Measurements from ENCODE around the gene LENG8. TPM values are rescaled to one million over a fixed set of nuclear protein-coding genes. Genes with fewer than 3 reads are reported as not detected.

Gene LENG8
- total and polyA plus RNA-seq, 2 of the 13 experiments (the other 11 are each of a cell fraction or from before 2014, with no cell fraction given): 14.3 to 41.9 TPM

DNA sequence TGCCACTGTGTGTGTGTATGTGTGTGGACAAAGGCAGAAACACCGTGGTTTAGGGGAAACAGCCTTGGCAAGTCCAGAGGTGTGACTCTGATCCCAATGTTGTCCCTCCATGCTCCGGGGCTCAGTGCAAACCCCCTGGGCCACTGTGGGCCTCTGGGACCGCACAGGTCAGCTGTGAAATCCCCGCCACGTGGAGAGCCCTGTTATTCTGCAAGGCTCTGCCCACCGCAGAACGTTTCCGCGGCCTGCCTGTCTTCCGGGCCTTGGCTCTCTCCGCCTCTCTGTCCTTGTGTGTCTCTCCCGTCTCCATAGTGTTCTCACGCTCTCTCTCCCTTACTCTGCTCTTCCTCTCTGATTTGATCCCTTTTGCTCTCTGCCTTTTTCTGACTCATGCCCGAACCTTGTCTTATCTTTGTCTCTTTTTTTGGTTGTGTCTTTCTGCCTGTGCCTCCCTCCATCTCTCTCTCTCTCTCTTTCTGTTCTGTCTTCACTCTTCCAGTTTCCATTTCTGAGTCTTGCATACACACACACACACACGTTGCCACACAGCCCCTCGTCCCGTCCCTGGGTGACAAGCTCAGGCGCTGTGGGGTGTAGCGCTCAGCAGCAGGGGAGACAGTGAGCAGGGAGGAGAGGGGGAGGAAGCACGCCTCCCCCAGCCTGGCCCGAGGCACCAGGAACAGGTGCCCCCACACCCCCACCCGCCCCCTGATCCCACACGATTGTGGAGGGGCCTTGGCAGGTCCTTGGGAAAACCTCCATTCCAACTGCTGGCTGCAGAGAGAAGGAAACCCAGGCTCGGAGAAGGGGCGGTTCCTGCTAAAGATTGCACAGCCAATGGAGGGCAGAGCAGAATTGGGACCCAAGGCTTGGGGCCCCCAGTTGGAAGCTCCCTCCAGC lies 30.7 kb upstream of the LENG8 start (continued):
- TF ChIP-seq, protein P1, sequence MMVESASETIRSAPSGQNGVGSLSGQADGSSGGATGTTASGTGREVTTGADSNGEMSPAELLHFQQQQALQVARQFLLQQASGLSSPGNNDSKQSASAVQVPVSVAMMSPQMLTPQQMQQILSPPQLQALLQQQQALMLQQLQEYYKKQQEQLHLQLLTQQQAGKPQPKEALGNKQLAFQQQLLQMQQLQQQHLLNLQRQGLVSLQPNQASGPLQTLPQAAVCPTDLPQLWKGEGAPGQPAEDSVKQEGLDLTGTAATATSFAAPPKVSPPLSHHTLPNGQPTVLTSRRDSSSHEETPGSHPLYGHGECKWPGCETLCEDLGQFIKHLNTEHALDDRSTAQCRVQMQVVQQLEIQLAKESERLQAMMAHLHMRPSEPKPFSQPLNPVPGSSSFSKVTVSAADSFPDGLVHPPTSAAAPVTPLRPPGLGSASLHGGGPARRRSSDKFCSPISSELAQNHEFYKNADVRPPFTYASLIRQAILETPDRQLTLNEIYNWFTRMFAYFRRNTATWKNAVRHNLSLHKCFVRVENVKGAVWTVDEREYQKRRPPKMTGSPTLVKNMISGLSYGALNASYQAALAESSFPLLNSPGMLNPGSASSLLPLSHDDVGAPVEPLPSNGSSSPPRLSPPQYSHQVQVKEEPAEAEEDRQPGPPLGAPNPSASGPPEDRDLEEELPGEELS (CRISPR knock-in tag; IDR thresholded peaks at IDR 0.05): peak; percentile 22; the same call in 1 of the 2 replicates
- TF ChIP-seq, protein P2, sequence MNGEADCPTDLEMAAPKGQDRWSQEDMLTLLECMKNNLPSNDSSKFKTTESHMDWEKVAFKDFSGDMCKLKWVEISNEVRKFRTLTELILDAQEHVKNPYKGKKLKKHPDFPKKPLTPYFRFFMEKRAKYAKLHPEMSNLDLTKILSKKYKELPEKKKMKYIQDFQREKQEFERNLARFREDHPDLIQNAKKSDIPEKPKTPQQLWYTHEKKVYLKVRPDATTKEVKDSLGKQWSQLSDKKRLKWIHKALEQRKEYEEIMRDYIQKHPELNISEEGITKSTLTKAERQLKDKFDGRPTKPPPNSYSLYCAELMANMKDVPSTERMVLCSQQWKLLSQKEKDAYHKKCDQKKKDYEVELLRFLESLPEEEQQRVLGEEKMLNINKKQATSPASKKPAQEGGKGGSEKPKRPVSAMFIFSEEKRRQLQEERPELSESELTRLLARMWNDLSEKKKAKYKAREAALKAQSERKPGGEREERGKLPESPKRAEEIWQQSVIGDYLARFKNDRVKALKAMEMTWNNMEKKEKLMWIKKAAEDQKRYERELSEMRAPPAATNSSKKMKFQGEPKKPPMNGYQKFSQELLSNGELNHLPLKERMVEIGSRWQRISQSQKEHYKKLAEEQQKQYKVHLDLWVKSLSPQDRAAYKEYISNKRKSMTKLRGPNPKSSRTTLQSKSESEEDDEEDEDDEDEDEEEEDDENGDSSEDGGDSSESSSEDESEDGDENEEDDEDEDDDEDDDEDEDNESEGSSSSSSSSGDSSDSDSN (CRISPR knock-in tag; IDR thresholded peaks at IDR 0.05): 0 out of 2 replicates have a peak, but pooled peaks have one; percentile 20
- TF ChIP-seq TEAD3 (CRISPR knock-in tag; optimal IDR thresholded peaks at IDR 0.05; ENCODE audit: borderline replicate concordance): peak; percentile 21
- peak; percentile 60 for TF ChIP-seq JUNB (CRISPR knock-in tag; IDR thresholded peaks at IDR 0.05; ENCODE audit: borderline replicate concordance)
- TF ChIP-seq SALL1 (CRISPR knock-in tag; IDR thresholded peaks at IDR 0.05): peak; percentile 35; the same call in 1 of the 2 replicates
- peak; percentile 59; the same call in 1 of the 2 replicates for TF ChIP-seq ZFY (CRISPR knock-in tag; IDR thresholded peaks at IDR 0.05)
- TF ChIP-seq, protein P3, sequence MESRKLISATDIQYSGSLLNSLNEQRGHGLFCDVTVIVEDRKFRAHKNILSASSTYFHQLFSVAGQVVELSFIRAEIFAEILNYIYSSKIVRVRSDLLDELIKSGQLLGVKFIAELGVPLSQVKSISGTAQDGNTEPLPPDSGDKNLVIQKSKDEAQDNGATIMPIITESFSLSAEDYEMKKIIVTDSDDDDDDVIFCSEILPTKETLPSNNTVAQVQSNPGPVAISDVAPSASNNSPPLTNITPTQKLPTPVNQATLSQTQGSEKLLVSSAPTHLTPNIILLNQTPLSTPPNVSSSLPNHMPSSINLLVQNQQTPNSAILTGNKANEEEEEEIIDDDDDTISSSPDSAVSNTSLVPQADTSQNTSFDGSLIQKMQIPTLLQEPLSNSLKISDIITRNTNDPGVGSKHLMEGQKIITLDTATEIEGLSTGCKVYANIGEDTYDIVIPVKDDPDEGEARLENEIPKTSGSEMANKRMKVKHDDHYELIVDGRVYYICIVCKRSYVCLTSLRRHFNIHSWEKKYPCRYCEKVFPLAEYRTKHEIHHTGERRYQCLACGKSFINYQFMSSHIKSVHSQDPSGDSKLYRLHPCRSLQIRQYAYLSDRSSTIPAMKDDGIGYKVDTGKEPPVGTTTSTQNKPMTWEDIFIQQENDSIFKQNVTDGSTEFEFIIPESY (CRISPR knock-in tag; IDR thresholded peaks at IDR 0.05): peak; percentile 86; the same call in 1 of the 2 replicates
- TF ChIP-seq XRCC5 (optimal IDR thresholded peaks at IDR 0.05; ENCODE audit: low read length): peak; percentile 30
- 0 out of 2 replicates have a peak, but pooled peaks have one; percentile 15 for TF ChIP-seq ZMYM3 (CRISPR knock-in tag; IDR thresholded peaks at IDR 0.05)
- TF ChIP-seq, protein P4, sequence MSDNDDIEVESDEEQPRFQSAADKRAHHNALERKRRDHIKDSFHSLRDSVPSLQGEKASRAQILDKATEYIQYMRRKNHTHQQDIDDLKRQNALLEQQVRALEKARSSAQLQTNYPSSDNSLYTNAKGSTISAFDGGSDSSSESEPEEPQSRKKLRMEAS (IDR thresholded peaks at IDR 0.05): peak; percentile 86
- TF ChIP-seq GTF2F1 (IDR thresholded peaks at IDR 0.05; ENCODE audit: low read length): no peak
- TF ChIP-seq ZBTB7B (CRISPR knock-in tag; IDR thresholded peaks at IDR 0.05): 0 out of 2 replicates have a peak, but pooled peaks have one; percentile 34
- peak; percentile 45; the same call in 1 of the 2 replicates for TF ChIP-seq PHF8 (CRISPR knock-in tag; IDR thresholded peaks at IDR 0.05)
- peak; percentile 67 for TF ChIP-seq POLR2G (IDR thresholded peaks at IDR 0.05; ENCODE audit: low read depth, low read length)
- TF ChIP-seq, protein P5, sequence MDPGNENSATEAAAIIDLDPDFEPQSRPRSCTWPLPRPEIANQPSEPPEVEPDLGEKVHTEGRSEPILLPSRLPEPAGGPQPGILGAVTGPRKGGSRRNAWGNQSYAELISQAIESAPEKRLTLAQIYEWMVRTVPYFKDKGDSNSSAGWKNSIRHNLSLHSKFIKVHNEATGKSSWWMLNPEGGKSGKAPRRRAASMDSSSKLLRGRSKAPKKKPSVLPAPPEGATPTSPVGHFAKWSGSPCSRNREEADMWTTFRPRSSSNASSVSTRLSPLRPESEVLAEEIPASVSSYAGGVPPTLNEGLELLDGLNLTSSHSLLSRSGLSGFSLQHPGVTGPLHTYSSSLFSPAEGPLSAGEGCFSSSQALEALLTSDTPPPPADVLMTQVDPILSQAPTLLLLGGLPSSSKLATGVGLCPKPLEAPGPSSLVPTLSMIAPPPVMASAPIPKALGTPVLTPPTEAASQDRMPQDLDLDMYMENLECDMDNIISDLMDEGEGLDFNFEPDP (CRISPR knock-in tag; conservative IDR thresholded peaks at IDR 0.05): no peak
- no peak for TF ChIP-seq ZNF510 (CRISPR knock-in tag; IDR thresholded peaks at IDR 0.05; ENCODE audit: low read depth)
- 0 out of 2 replicates have a peak, but pooled peaks have one; percentile 44 for TF ChIP-seq ZNF552 (CRISPR knock-in tag; IDR thresholded peaks at IDR 0.05; ENCODE audit: borderline replicate concordance)
- peak; percentile 37; the same call in 1 of the 2 replicates for TF ChIP-seq SAP130 (CRISPR knock-in tag; IDR thresholded peaks at IDR 0.05; ENCODE audit: low read depth)
- peak; percentile 49; the same call in 1 of the 2 replicates for TF ChIP-seq ZBTB38 (CRISPR knock-in tag; IDR thresholded peaks at IDR 0.05)

Measured in HepG2 (cell line).